ENCODE data around the gene ARHGEF16.

Gene ARHGEF16

GRCh38 chr1:3504151-3504821 is 49.8 kb downstream of the ARHGEF16 start:
- DNase-seq, result no peak

- DNase-seq, result no peak
Measured at GRCh38 chr1:3504822-3505153, 50.3 kb downstream of the ARHGEF16 start.

GRCh38 chr1:3505161-3505560 is 50.7 kb downstream of the ARHGEF16 start:
- no peak for DNase-seq

DNA sequence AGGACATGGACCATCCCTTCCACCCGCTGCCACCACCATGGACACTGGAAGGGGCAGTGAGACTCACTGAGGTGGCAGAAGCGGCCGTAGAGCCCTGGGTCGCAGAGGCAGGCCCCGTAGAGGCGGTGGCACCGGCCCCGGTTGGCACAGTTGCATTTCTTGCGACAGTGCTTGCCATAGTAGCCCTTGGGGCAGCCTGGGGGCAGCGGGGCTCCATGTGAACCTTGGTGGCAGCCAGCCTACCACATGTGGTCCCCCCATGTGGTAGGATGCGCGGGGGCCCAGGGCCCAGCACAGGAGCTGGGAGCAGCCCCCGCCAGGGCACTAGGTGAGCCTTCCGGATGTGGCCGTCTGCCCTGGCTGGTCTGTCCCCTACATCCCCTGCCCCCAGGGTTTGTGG is 51.6 kb downstream of the ARHGEF16 start:
- DNase-seq, result no peak

DNA sequence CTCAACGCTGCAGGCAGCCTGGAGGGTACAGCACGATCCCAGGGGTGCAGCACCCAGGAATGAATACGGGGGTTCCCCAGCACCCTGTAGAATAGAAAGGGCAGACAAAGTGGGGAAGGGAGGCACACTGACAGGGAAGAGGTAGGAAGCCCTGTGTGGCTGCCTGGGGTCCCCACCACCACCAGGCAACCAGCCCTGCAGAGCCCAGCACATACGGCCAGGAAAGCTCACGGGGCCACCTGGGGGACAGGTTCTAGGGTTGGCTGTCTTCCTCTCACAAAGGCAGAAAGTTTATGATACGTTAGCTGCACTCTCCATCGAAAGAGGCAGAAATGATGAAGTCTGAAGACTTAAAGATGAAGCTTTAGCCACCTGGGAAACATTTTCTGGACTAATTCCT is 52.5 kb downstream of the ARHGEF16 start:
- DNase-seq, result no peak

DNA sequence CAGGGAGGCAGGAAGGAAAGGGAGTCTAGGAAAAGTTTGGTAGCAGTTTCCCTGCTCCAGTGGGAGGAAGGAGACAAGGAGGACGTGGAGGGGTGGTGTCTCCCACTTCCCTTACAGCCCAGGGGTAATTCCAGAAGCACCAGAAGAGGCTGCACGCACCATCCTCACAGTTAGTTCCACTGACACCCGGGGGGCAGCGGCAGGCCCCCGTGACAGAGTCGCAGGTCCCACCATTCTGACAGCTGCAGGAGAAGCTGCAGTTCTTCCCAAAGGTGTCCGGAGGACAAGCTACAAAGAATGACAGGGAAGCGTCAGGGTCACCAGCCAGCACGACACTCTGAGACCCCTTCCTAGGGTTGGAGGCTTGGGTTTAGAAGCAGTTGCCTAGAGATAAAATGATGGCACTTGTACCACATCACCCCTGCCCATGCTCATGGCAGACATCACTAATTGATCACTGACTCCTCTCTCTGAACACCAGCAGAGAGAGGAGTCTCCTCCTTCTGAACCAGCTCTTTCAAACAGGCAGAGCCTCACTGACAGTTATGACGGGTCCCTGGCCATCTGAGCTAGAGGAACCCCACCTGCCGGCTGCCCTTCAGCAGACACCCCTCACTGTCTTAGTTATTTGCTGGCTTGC is 53.3 kb downstream of the ARHGEF16 start:
- DNase-seq, result no peak

DNA sequence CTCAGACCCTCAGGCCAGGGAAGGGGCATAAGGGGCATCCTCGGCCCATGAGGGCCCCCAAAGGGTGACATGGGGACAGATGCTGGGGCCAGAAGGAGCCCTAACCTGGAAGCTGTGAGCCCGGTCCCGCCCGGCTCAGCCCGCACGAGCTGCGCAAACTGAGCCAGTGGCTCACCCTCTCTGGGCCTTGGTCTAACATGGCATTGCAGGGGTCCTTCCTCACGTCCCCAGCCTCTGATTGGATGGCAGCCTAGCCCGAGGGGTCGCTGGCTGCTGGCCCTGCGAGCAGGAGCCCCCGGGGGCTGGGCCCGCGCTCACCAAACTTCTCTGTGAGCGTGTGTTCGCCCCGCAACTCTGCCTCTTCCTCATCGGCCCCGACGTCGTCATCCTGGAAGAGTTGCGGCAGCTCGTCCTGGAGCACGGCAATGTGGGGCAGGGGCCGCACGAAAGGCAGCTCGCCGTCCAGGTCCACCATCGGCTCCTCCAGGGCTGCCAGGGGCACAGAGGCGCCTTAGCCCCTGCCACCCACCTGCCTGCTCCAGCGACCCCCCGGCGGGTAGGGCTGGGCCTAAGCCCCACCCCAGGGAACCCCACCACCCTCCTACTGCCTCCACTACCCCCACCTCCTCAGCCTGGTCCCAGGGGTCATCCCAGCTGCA is 54.4 kb downstream of the ARHGEF16 start:
- DNase-seq, result no peak

- DNase-seq, result no peak
Measured at GRCh38 chr1:3509721-3510120, 55.3 kb downstream of the ARHGEF16 start.

DNA sequence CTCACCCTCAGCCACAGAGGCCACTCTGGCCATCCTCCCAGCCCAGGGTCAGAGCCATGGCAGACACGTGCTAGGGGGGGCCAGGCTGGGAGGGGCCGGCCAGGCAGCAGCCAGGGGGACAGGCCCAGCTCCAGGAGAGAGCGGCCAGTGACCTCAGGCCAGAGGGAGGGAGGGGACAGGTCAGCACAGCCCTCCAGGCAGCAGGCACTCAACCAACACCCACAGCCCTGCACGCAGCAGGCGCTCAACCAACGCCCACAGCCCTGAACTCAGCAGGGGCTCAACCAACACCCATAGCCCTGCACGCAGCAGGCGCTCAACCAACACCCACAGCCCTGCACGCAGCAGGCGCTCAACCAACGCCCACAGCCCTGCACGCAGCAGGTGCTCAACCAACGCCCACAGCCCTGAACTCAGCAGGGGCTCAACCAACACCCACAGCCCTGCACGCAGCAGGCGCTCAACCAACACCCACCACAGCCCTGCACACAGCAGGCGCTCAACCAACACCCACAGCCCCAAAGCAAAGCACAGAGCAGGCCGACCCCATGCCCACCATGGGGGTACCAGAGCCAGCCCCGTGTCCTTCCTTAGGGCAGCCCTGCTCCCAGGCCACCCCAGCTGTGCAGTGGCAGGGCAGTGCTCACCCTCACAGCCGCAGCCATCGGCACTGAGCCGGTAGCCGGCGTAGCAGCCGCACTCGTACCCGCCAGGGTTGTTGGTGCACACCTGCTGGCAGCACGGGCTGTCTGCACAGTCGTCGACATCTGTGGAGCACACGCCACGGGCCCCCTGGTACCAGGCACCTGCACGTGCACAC is 55.9 kb downstream of the ARHGEF16 start:
- DNase-seq, result no peak

- no peak for DNase-seq
Measured at GRCh38 chr1:3510956-3511250, 56.4 kb downstream of the ARHGEF16 start.

DNA sequence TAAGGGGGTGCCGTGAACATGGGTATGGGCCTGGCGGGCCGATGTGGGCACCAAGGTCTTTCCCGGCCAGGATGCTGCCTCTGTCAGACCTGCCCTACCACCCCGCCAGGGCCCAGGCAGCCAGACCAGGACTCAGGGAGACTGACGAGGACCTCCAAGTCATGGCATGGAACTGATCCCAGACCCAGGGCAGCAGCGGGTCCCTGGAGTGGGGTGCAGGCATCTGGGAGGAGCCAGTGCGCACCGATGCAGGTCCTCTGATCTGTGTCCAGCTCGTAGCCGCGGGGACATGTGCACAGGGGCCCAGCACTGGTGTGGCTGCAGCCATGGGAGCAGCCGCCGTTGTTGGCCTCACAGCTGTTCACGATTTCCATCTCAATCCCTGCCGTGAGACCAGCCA is 56.8 kb downstream of the ARHGEF16 start:
- DNase-seq, result no peak

- DNase-seq, result no peak
Measured at GRCh38 chr1:3511856-3512255, 57.4 kb downstream of the ARHGEF16 start.

GRCh38 chr1:3514404-3514803 is 59.9 kb downstream of the ARHGEF16 start:
- peak; percentile 67 for DNase-seq

- no peak for DNase-seq
Measured at GRCh38 chr1:3515272-3515671, 60.8 kb downstream of the ARHGEF16 start.

- DNase-seq, result no peak
Measured at GRCh38 chr1:3515774-3516480, 61.5 kb downstream of the ARHGEF16 start.

DNA sequence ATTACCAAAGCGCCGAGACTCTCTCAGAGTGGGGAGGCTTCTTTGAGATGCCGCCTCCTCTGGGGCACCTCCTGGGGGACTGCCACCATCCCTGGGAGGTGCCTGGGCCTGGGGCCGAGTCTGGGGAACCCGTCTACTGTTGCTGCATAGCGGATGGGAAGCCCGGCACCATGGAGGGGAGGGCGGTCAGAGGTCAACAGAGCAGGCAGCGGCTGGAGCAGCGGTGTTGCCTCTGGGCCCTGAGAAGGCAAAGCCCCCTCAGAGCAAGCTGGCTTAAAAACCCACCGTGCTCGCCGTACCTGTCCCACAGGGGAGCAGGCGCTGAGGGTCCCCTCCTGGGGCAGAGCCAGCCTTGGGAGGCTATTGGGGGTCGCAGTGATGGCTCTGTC is 62.0 kb downstream of the ARHGEF16 start:
- no peak for DNase-seq

DNA sequence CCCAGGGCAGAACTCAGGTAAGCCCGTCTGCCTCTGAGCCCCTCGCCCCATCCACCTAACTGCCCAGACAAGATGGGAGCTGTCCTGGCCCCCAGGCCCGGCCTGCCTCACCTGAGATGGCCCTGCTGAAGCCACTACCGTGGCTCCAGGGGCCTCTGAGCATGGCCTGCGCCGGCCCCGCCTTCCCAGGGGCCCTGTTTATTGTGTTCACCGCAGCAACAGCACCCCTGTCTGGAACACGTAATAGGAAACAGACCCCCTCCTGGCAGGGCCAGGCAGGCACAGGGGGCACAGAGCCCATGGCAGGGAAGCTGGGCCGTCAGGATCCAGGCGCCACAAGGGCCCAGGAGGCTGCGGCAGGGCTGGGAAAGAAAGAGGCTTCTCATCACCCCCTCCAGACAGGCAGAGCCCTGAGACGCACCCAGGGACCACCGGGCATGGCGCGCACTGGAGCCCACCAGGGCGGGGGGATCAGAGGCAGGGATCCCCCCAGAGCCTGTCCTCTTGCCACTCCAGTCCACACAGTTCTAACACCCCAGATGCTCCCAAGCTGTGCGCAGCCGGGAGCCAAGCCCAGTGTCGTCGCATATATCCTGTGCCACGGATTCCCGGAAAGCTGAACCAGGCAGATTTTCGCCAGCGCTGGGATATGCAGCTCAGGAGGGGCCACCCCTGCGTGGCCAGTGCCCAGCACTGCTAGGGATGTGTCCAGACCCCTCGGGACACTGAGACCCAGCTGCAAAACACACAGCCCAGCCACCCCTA is 62.6 kb downstream of the ARHGEF16 start:
- no peak for DNase-seq

- no peak for DNase-seq
Measured at GRCh38 chr1:3518256-3518655, 63.8 kb downstream of the ARHGEF16 start.

DNA sequence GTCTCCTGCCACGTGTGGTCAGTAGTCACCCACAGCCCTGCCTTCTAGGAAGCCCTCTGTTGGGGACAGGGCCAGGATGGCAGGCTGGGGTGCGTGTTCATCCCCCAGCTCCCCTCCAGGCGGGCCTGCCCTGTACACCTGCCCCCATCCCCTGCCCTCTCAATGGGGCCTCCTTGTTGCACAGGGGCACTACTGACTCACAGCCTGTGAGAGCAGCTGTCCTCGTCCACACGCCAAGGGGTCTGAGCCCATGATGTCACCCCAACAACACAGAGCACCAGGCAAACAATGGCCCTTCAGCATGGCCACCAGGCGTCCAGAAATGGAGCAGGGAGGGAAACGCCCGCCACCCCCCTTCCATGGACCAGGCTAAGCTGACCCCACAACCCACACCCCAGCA is 64.3 kb downstream of the ARHGEF16 start:
- no peak for DNase-seq

- DNase-seq, result no peak
Measured at GRCh38 chr1:3519301-3519885, 64.9 kb downstream of the ARHGEF16 start.

GRCh38 chr1:3520419-3521378 is 66.2 kb downstream of the ARHGEF16 start:
- no peak for DNase-seq
